ENCODE measurements around the gene FSIP1. TPM values are rescaled to one million over a fixed set of nuclear protein-coding genes. Genes with fewer than 3 reads are reported as not detected.

FSIP1 gene
- total and polyA plus RNA-seq, 9 of the 15 experiments (the other 6 are each of a cell fraction or from before 2014, with no cell fraction given), result 0.07 to 0.51 (median 0.29) TPM

GRCh38 chr15:39720081-39720480 lies 62.6 kb downstream of the FSIP1 start:
- ChIA-PET POLR2A (no interaction called here), CTCF (ENCODE audit: low intra/inter-chr PET ratio) (no interaction called here)
- no TSS peak for BruUV-seq (replicated peaks)
- TF ChIP-seq TAF15 (IDR thresholded peaks at IDR 0.05; ENCODE audit: low read depth, low read length) (no peak), CHAMP1 (IDR thresholded peaks at IDR 0.05) (no peak), ZNF316 (IDR thresholded peaks at IDR 0.05) (peak; percentile 57), GTF2A2 (tag; IDR thresholded peaks at IDR 0.05) (no peak), ZNF41 (CRISPR knock-in tag; conservative IDR thresholded peaks at IDR 0.05) (no peak), ZNF12 (CRISPR knock-in tag; IDR thresholded peaks at IDR 0.05) (no peak), C11orf30 (IDR thresholded peaks at IDR 0.05; ENCODE audit: low read depth) (peak; percentile 29; the same call in 1 of the 2 replicates), ZNF174 (CRISPR knock-in tag; IDR thresholded peaks at IDR 0.05) (no peak), ZNF740 (CRISPR knock-in tag; IDR thresholded peaks at IDR 0.05) (no peak), ZNF740 (tag; IDR thresholded peaks at IDR 0.05) (no peak), ERF (CRISPR knock-in tag; IDR thresholded peaks at IDR 0.05) (no peak), ZNF551 (CRISPR knock-in tag; IDR thresholded peaks at IDR 0.05) (no peak), CHD1 (IDR thresholded peaks at IDR 0.05; ENCODE audit: low read length) (no peak), RNF219 (CRISPR knock-in tag; IDR thresholded peaks at IDR 0.05) (no peak)
- Histone ChIP-seq H3K4me1 (replicated peaks in 1 of 2; ENCODE audit: control insufficient read depth in 2 of 2, insufficient read depth in 2 of 2, low read length in 2 of 2) (no peaks in the 10 kb centered on the region; a peak in 1 of 5 replicates), H3K36me3 (ENCODE audit: control insufficient read depth, insufficient read depth, low read length) (no peaks in the 10 kb centered on the region), H3K9me1 (ENCODE audit: control insufficient read depth, insufficient read depth, low read length) (no peaks in the 10 kb centered on the region), H4K20me1 (replicated peaks; ENCODE audit: control insufficient read depth, insufficient read depth, low read length) (no peaks in the 10 kb centered on the region), H3K27me3 (ENCODE audit: control insufficient read depth in 2 of 2, insufficient read depth in 2 of 2, low read length in 2 of 2) (no peaks in the 10 kb centered on the region), H3K9me3 (replicated peaks; ENCODE audit: control insufficient read depth, insufficient read depth, low read depth, low read length) (no peaks in the 10 kb centered on the region), H3K79me2 (ENCODE audit: control insufficient read depth, insufficient read depth, low read length) (no peaks in the 10 kb centered on the region), H3K4me2 (ENCODE audit: insufficient read depth, low read length) (no peak overlapping the region), H3K27ac (ENCODE audit: extremely low read depth, low read depth, low read length) (no peak overlapping the region), H2AFZ (ENCODE audit: low read depth, low read length) (no peak overlapping the region), H3K4me3 (no peak overlapping the region), H3K9ac (ENCODE audit: insufficient read depth in 1 of 2, low read depth in 2 of 2, low read length in 2 of 2) (no peak overlapping the region)
- in situ Hi-C loops (cut with MboI), result no loop called here
- DNase-seq (ENCODE audit: extremely low read depth in 1 of 4, low spot score in 3 of 4) (no peak), ATAC-seq (no peak), FAIRE-seq (no peak)
- intact Hi-C loops (cut with micrococcal nuclease), result no loop called here

Measured in K562 (cell line).